PC-9 (cell line): ENCODE measurements around the gene HMSD. TPM values are rescaled to one million over a fixed set of nuclear protein-coding genes. Genes with fewer than 3 reads are reported as not detected.

Source experiments
- BruUV-seq: library from RNA; stranded (reverse); fragments of 400-500 nt; replicated peaks from 2 replicates; lab custom pipeline; 2021; lab: Mats Ljungman, UMichigan
- CTCF ChIA-PET: fragments of 300-600 bp; sonication (Branson Sonifier 250); formaldehyde crosslinking; loops from one replicate; lab custom pipeline; 2022; ENCODE audit warnings: antibody characterized with exemption; lab: Charles Lee
- POLR2A ChIA-PET: fragments of 300-600 bp; sonication (Branson Sonifier 250); formaldehyde crosslinking; loops from one replicate; lab custom pipeline; 2022; ENCODE audit warnings: antibody characterized with exemption; ENCODE audit not compliant: unreplicated experiment; lab: Charles Lee
- DNase-seq, 2 experiments: peaks; one replicate each; pipeline versions ENCODE4 v3.0.0 to v3.0.0-alpha.2; 2015 to 2022; ENCODE audit warnings: mixed read lengths in 1 of 2
- H2AFZ ChIP-seq: fragments of 200-600 bp; sonication (generic); 2 replicates; pipeline ENCODE4 v1.8.1; 2017; ENCODE audit warnings: antibody characterized with exemption
- H3F3A ChIP-seq: fragments of 200-600 bp; sonication (generic); 2 replicates; pipeline ENCODE4 v1.8.1; 2017; ENCODE audit warnings: antibody characterized with exemption, mild to moderate bottlenecking, low read depth; ENCODE audit not compliant: insufficient read depth
- H3K27ac ChIP-seq: fragments of 200-600 bp; sonication (generic); 2 replicates; pipeline ENCODE4 v1.6.1; 2016; ENCODE audit warnings: mixed run types
- H3K27me3 ChIP-seq: fragments of 200-600 bp; sonication (generic); 2 replicates; pipeline ENCODE4 v1.6.1; 2016; ENCODE audit warnings: low read depth, mixed run types; ENCODE audit not compliant: insufficient read depth
- H3K36me3 ChIP-seq: fragments of 200-600 bp; sonication (generic); 2 replicates; pipeline ENCODE4 v1.6.1; 2016; ENCODE audit warnings: low read depth, mixed run types
- H3K4me1 ChIP-seq: fragments of 200-600 bp; sonication (generic); replicated peaks from 2 replicates; pipeline ENCODE4 v1.6.1; 2016; ENCODE audit warnings: mixed run types; ENCODE audit not compliant: insufficient read depth
- H3K4me2 ChIP-seq: fragments of 200-600 bp; sonication (generic); 2 replicates; pipeline ENCODE4 v1.6.1; 2017; ENCODE audit warnings: mixed run types
- H3K4me3 ChIP-seq: fragments of 200-600 bp; sonication (generic); 2 replicates; pipeline ENCODE4 v1.6.1; 2016; ENCODE audit warnings: mixed run types
- H3K79me2 ChIP-seq: fragments of 200-600 bp; sonication (generic); 2 replicates; pipeline ENCODE4 v1.6.1; 2017; ENCODE audit warnings: low read depth, mixed run types
- H3K9me2 ChIP-seq: fragments of 200-600 bp; sonication (generic); 2 replicates; pipeline ENCODE4 v1.8.1; 2017; ENCODE audit warnings: mild to moderate bottlenecking; ENCODE audit not compliant: insufficient read depth
- H3K9me3 ChIP-seq: fragments of 200-600 bp; sonication (generic); 2 replicates; pipeline ENCODE4 v1.8.1; 2016; ENCODE audit warnings: low read depth; ENCODE audit not compliant: insufficient read depth
- H4K20me1 ChIP-seq: fragments of 200-600 bp; sonication (generic); 2 replicates; pipeline ENCODE4 v1.8.1; 2017; ENCODE audit not compliant: insufficient read depth
- EZH2 ChIP-seq: fragments of 200-600 bp; sonication (generic); IDR thresholded peaks from 2 replicates; pipeline ENCODE4 v1.8.0; 2017; ENCODE audit warnings: antibody characterized with exemption, low read depth
- intact Hi-C: fragments of 100-400 bp; cut with micrococcal nuclease; formaldehyde crosslinking; loops from one replicate; pipeline ENCODE4 v1.10.0; 2022; ENCODE audit not compliant: unreplicated experiment
- total RNA-seq: library from RNA; stranded (reverse); gene quantifications from 2 replicates; pipeline ENCODE4 v1.2.3, GENCODE V29; 2021
- TF ChIP-seq, protein P1 (sequence below): fragments of 200-600 bp; sonication (generic); conservative IDR thresholded peaks from 2 replicates; pipeline ENCODE4 v1.6.1; 2017; ENCODE audit warnings: mixed run types, antibody characterized with exemption, mild to moderate bottlenecking, moderate library complexity

HMSD gene
- total RNA-seq, 1 experiment from 2014 or later = not detected

DNA sequence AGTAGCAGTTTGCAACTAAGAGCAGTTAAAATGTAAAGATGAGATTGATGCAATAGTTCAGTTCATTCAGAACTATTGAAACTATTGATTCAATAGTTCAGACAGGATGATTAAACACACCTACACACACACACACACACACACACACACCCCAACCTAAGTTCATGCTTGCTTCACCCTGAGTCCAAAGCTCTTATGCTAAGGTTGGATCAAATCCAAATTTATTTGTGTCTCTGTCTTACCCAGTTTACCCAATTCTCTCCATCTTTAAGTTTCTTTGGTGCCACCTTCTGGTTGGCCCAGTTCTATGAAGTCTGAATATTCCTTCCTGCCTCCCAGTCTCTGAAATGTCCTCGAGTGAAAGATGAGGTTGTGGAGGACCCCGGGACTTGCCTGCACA is 25.9 kb downstream of the HMSD start:
- Histone ChIP-seq H3K4me2 (no peak overlapping the region), H2AFZ (no peak overlapping the region), H3K79me2 (peaks cover 30% of the 10 kb centered on the region), H3K4me1 (peaks cover 6% of the 10 kb centered on the region), H3F3A (peaks cover 17% of the 10 kb centered on the region), H3K9me3 (peaks cover 3% of the 10 kb centered on the region; the same call in 1 of the 2 replicates), H4K20me1 (no peaks in the 10 kb centered on the region; the same call in 1 of the 2 replicates), H3K9me2 (no peaks in the 10 kb centered on the region), H3K27ac (no peak overlapping the region), H3K4me3 (no peak overlapping the region), H3K27me3 (no peaks in the 10 kb centered on the region), H3K36me3 (no peaks in the 10 kb centered on the region)
- CTCF ChIA-PET = interaction anchor here (0.6 to 0.7 kb wide), 2 partner anchors 19 to 458 kb away, joined by 3 read pairs; no protein-coding TSS in a partner anchor
- intact Hi-C loops = loop anchor here (10.0 kb wide), 2 partner anchors 460 to 550 kb away; partner anchors contain the start of gene VPS4B
- TF ChIP-seq EZH2 = no peak
- TF ChIP-seq, protein P1, sequence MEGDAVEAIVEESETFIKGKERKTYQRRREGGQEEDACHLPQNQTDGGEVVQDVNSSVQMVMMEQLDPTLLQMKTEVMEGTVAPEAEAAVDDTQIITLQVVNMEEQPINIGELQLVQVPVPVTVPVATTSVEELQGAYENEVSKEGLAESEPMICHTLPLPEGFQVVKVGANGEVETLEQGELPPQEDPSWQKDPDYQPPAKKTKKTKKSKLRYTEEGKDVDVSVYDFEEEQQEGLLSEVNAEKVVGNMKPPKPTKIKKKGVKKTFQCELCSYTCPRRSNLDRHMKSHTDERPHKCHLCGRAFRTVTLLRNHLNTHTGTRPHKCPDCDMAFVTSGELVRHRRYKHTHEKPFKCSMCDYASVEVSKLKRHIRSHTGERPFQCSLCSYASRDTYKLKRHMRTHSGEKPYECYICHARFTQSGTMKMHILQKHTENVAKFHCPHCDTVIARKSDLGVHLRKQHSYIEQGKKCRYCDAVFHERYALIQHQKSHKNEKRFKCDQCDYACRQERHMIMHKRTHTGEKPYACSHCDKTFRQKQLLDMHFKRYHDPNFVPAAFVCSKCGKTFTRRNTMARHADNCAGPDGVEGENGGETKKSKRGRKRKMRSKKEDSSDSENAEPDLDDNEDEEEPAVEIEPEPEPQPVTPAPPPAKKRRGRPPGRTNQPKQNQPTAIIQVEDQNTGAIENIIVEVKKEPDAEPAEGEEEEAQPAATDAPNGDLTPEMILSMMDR = no peak; the same call in 1 of the 2 replicates
- BruUV-seq = no TSS peak
- no peak for DNase-seq
- POLR2A ChIA-PET = interaction anchor here (0.6 kb wide), 1 partner anchor 1887 kb away, joined by 3 read pairs; no protein-coding TSS in a partner anchor

DNA sequence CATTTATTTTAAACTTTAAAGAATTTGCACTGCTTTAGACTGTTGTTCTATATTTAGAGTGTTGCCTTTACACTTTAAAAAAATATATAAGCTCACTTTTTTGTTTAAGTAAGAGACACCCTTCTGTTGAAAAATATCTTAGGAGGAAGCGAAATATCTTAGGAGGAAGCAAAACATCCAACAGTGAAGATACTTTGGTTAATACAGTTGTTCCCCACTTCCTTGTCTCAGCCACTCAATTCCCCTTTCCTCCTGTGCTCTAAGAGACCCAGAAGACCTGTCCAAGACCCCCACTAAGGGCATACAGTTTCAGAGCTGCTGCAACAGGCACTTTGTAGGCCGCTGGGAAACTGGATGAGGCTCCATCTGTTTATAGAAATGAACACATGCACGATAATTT is 26.5 kb downstream of the HMSD start:
- Histone ChIP-seq H3K9me3 (peaks cover 3% of the 10 kb centered on the region; the same call in 1 of the 2 replicates), H3F3A (peaks cover 13% of the 10 kb centered on the region), H3K36me3 (no peaks in the 10 kb centered on the region), H3K4me1 (peaks cover 6% of the 10 kb centered on the region), H3K4me2 (no peak overlapping the region), H4K20me1 (no peaks in the 10 kb centered on the region; the same call in 1 of the 2 replicates), H3K9me2 (no peaks in the 10 kb centered on the region), H3K27ac (no peak overlapping the region), H3K4me3 (no peak overlapping the region), H3K79me2 (peaks cover 30% of the 10 kb centered on the region), H2AFZ (no peak overlapping the region), H3K27me3 (no peaks in the 10 kb centered on the region)
- no peak for DNase-seq
- intact Hi-C loops = loop anchor here (10.0 kb wide), 2 partner anchors 461 to 551 kb away; partner anchors contain the start of gene VPS4B
- ChIA-PET POLR2A (interaction anchor here (0.6 kb wide), 1 partner anchor 1886 kb away, joined by 3 read pairs; no protein-coding TSS in a partner anchor), CTCF (interaction anchor here (0.6 to 0.7 kb wide), 2 partner anchors 19 to 459 kb away, joined by 3 read pairs; no protein-coding TSS in a partner anchor)
- TF ChIP-seq, protein P1 = no peak
- TF ChIP-seq EZH2 = no peak
- BruUV-seq = no TSS peak

DNA sequence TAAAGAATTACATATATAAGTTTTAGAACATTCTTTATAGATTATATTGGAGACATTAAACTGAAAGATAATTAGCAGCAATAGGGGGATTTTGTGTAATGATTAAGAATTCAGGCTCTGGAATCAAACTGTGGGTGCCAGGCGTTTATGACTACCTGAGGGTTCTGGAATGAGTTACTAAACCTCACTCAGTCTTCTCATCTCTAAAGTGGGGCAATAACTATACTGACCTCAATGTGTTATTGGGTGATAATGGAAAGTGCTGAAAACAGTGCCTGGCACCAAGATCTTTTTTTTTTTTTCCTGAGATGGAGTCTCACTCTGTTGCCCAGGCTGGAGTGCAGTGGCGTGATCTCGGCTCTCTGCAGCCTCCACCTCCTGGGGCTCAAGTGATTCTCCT is 27.9 kb downstream of the HMSD start:
- Histone ChIP-seq H3F3A (no peaks in the 10 kb centered on the region), H3K27me3 (no peaks in the 10 kb centered on the region), H3K4me3 (no peak overlapping the region), H3K79me2 (peaks cover 22% of the 10 kb centered on the region), H4K20me1 (no peaks in the 10 kb centered on the region; the same call in 1 of the 2 replicates), H3K9me3 (peaks cover 3% of the 10 kb centered on the region; the same call in 1 of the 2 replicates), H3K36me3 (peaks cover 6% of the 10 kb centered on the region; the same call in 1 of the 2 replicates), H3K4me1 (no peaks in the 10 kb centered on the region), H3K27ac (no peak overlapping the region), H3K4me2 (no peak overlapping the region), H2AFZ (no peak overlapping the region), H3K9me2 (no peaks in the 10 kb centered on the region)
- no peak for DNase-seq
- intact Hi-C loops = loop anchor here (10.0 kb wide), 2 partner anchors 462 to 552 kb away; partner anchors contain the start of gene VPS4B
- BruUV-seq = no TSS peak
- TF ChIP-seq, protein P1 = no peak
- TF ChIP-seq EZH2 = no peak
- POLR2A ChIA-PET = no interaction called here
- CTCF ChIA-PET = interaction anchor here (0.6 kb wide), 1 partner anchor 41 kb away, joined by 3 read pairs; no protein-coding TSS in a partner anchor
